Measurements from ENCODE around the gene PLCG2.
"Not testable (repeated sequence)": the region's sequence is repeated elsewhere in the genome, so short reads cannot be mapped to it uniquely, and the experiment has no call there.

The PLCG2 gene

GRCh38 chr16:81778861-81779535 is at the start of gene PLCG2:
PLCG2 (plus strand) TSS chr16:81779291; CDS start chr16:81785990, 6,699 bp downstream.
- peaks cover 2% of the 10 kb centered on the region for H3K9me3 ChIP-seq (ENCODE audit: low read length)
- no peaks in the 10 kb centered on the region for H3K36me3 ChIP-seq (ENCODE audit: insufficient read depth, low read length)
- no peak within 1 kb of the TSS for H3K4me3 ChIP-seq (ENCODE audit: low read length)
- H3K27me3 ChIP-seq (ENCODE audit: insufficient read depth, low read length) = peaks cover 57% of the 10 kb centered on the region
- peak within 1 kb of the TSS; percentile 16 for H2AFZ ChIP-seq (ENCODE audit: low read depth, low read length)
- H3K4me1 ChIP-seq (ENCODE audit: insufficient read depth, low read length) = no peaks in the 10 kb centered on the region

GRCh38 chr16:81729451-81729850 is 49.6 kb upstream of the PLCG2 start:
- Histone ChIP-seq H3K4me3 (ENCODE audit: low read length) (no peak overlapping the region), H3K9me3 (ENCODE audit: low read length) (no peaks in the 10 kb centered on the region), H3K36me3 (ENCODE audit: insufficient read depth, low read length) (no peaks in the 10 kb centered on the region), H3K27me3 (ENCODE audit: insufficient read depth, low read length) (no peaks in the 10 kb centered on the region), H2AFZ (ENCODE audit: low read depth, low read length) (no peak overlapping the region), H3K4me1 (ENCODE audit: insufficient read depth, low read length) (peaks cover 22% of the 10 kb centered on the region)

- Histone ChIP-seq H3K4me1 (ENCODE audit: insufficient read depth, low read length) (peaks cover 20% of the 10 kb centered on the region), H2AFZ (ENCODE audit: low read depth, low read length) (peak overlapping the region; percentile 29), H3K4me3 (ENCODE audit: low read length) (peak overlapping the region; percentile 26), H3K27me3 (ENCODE audit: insufficient read depth, low read length) (no peaks in the 10 kb centered on the region), H3K9me3 (ENCODE audit: low read length) (no peaks in the 10 kb centered on the region), H3K36me3 (ENCODE audit: insufficient read depth, low read length) (no peaks in the 10 kb centered on the region)
Observed at GRCh38 chr16:81730090-81731051, 48.7 kb upstream of the PLCG2 start.

GRCh38 chr16:81731649-81732048 is 47.4 kb upstream of the PLCG2 start:
- Histone ChIP-seq H3K4me3 (ENCODE audit: low read length) (no peak overlapping the region), H3K9me3 (ENCODE audit: low read length) (no peaks in the 10 kb centered on the region), H3K4me1 (ENCODE audit: insufficient read depth, low read length) (peaks cover 20% of the 10 kb centered on the region), H3K27me3 (ENCODE audit: insufficient read depth, low read length) (no peaks in the 10 kb centered on the region), H2AFZ (ENCODE audit: low read depth, low read length) (no peak overlapping the region), H3K36me3 (ENCODE audit: insufficient read depth, low read length) (no peaks in the 10 kb centered on the region)

- H3K36me3 ChIP-seq (ENCODE audit: insufficient read depth, low read length) = no peaks in the 10 kb centered on the region
- no peaks in the 10 kb centered on the region for H3K27me3 ChIP-seq (ENCODE audit: insufficient read depth, low read length)
- no peaks in the 10 kb centered on the region for H3K9me3 ChIP-seq (ENCODE audit: low read length)
- peaks cover 20% of the 10 kb centered on the region for H3K4me1 ChIP-seq (ENCODE audit: insufficient read depth, low read length)
- H2AFZ ChIP-seq (ENCODE audit: low read depth, low read length) = no peak overlapping the region
- no peak overlapping the region for H3K4me3 ChIP-seq (ENCODE audit: low read length)
Observed at GRCh38 chr16:81732699-81733098, 46.4 kb upstream of the PLCG2 start.

- no peaks in the 10 kb centered on the region for H3K27me3 ChIP-seq (ENCODE audit: insufficient read depth, low read length)
- no peak overlapping the region for H2AFZ ChIP-seq (ENCODE audit: low read depth, low read length)
- no peaks in the 10 kb centered on the region for H3K9me3 ChIP-seq (ENCODE audit: low read length)
- H3K36me3 ChIP-seq (ENCODE audit: insufficient read depth, low read length) = no peaks in the 10 kb centered on the region
- H3K4me3 ChIP-seq (ENCODE audit: low read length) = no peak overlapping the region
- peaks cover 20% of the 10 kb centered on the region for H3K4me1 ChIP-seq (ENCODE audit: insufficient read depth, low read length)
Observed at GRCh38 chr16:81733295-81733694, 45.8 kb upstream of the PLCG2 start.

- Histone ChIP-seq H3K27me3 (ENCODE audit: insufficient read depth, low read length) (no peaks in the 10 kb centered on the region), H3K4me1 (ENCODE audit: insufficient read depth, low read length) (peaks cover 20% of the 10 kb centered on the region), H2AFZ (ENCODE audit: low read depth, low read length) (no peak overlapping the region), H3K36me3 (ENCODE audit: insufficient read depth, low read length) (no peaks in the 10 kb centered on the region), H3K9me3 (ENCODE audit: low read length) (no peaks in the 10 kb centered on the region), H3K4me3 (ENCODE audit: low read length) (no peak overlapping the region)
Observed at GRCh38 chr16:81734632-81735434, 44.3 kb upstream of the PLCG2 start.

GRCh38 chr16:81737885-81738536 is 41.1 kb upstream of the PLCG2 start:
- H3K9me3 ChIP-seq (ENCODE audit: low read length) = no peaks in the 10 kb centered on the region
- H3K27me3 ChIP-seq (ENCODE audit: insufficient read depth, low read length) = no peaks in the 10 kb centered on the region
- H3K36me3 ChIP-seq (ENCODE audit: insufficient read depth, low read length) = no peaks in the 10 kb centered on the region
- H2AFZ ChIP-seq (ENCODE audit: low read depth, low read length) = no peak overlapping the region
- H3K4me1 ChIP-seq (ENCODE audit: insufficient read depth, low read length) = no peaks in the 10 kb centered on the region
- no peak overlapping the region for H3K4me3 ChIP-seq (ENCODE audit: low read length)

- H3K27me3 ChIP-seq (ENCODE audit: insufficient read depth, low read length) = no peaks in the 10 kb centered on the region
- no peaks in the 10 kb centered on the region for H3K36me3 ChIP-seq (ENCODE audit: insufficient read depth, low read length)
- no peaks in the 10 kb centered on the region for H3K9me3 ChIP-seq (ENCODE audit: low read length)
- no peak overlapping the region for H2AFZ ChIP-seq (ENCODE audit: low read depth, low read length)
- no peaks in the 10 kb centered on the region for H3K4me1 ChIP-seq (ENCODE audit: insufficient read depth, low read length)
- H3K4me3 ChIP-seq (ENCODE audit: low read length) = no peak overlapping the region
Observed at GRCh38 chr16:81738783-81739496, 40.2 kb upstream of the PLCG2 start.

GRCh38 chr16:81739503-81739902 is 39.6 kb upstream of the PLCG2 start:
- no peaks in the 10 kb centered on the region for H3K27me3 ChIP-seq (ENCODE audit: insufficient read depth, low read length)
- H3K4me1 ChIP-seq (ENCODE audit: insufficient read depth, low read length) = no peaks in the 10 kb centered on the region
- H3K36me3 ChIP-seq (ENCODE audit: insufficient read depth, low read length) = no peaks in the 10 kb centered on the region
- no peak overlapping the region for H3K4me3 ChIP-seq (ENCODE audit: low read length)
- H2AFZ ChIP-seq (ENCODE audit: low read depth, low read length) = no peak overlapping the region
- H3K9me3 ChIP-seq (ENCODE audit: low read length) = no peaks in the 10 kb centered on the region

- no peaks in the 10 kb centered on the region for H3K27me3 ChIP-seq (ENCODE audit: insufficient read depth, low read length)
- no peaks in the 10 kb centered on the region for H3K4me1 ChIP-seq (ENCODE audit: insufficient read depth, low read length)
- no peaks in the 10 kb centered on the region for H3K9me3 ChIP-seq (ENCODE audit: low read length)
- no peak overlapping the region for H3K4me3 ChIP-seq (ENCODE audit: low read length)
- H3K36me3 ChIP-seq (ENCODE audit: insufficient read depth, low read length) = no peaks in the 10 kb centered on the region
- H2AFZ ChIP-seq (ENCODE audit: low read depth, low read length) = no peak overlapping the region
Observed at GRCh38 chr16:81740169-81740568, 38.9 kb upstream of the PLCG2 start.

- H3K4me1 ChIP-seq (ENCODE audit: insufficient read depth, low read length); H3K36me3 ChIP-seq (ENCODE audit: insufficient read depth, low read length); H3K9me3 ChIP-seq (ENCODE audit: low read length); H3K27me3 ChIP-seq (ENCODE audit: insufficient read depth, low read length); H2AFZ ChIP-seq (ENCODE audit: low read depth, low read length); H3K4me3 ChIP-seq (ENCODE audit: low read length): not testable (repeated sequence)
Observed at GRCh38 chr16:81741430-81741770, 37.7 kb upstream of the PLCG2 start.
